Astrocyte (in vitro differentiated cells and primary cell): ENCODE data around the gene BTBD10. TPM values are rescaled to one million over a fixed set of nuclear protein-coding genes. Genes with fewer than 3 reads are reported as not detected.

Source experiments
- DNase-seq: peaks from one replicate; pipeline ENCODE4 v3.0.0-alpha.2; 2010; ENCODE audit warnings: low read depth
- FAIRE-seq: peaks from 2 replicates; lab custom pipeline; 2011; peaks lifted over from hg19 to GRCh38; lab: Jason Lieb, UNC
- H2AFZ ChIP-seq: 2 replicates; pipeline ENCODE4 v1.6.0; 2012; ENCODE audit warnings: low read depth, low read length, inconsistent platforms
- H3K27ac ChIP-seq: 2 replicates; pipeline ENCODE4 v1.5.1; 2011; ENCODE audit warnings: low read depth, low read length, inconsistent platforms
- H3K27me3 ChIP-seq: 2 replicates; pipeline ENCODE4 v1.6.0; 2011; ENCODE audit warnings: low read length, inconsistent platforms; ENCODE audit not compliant: insufficient read depth
- H3K36me3 ChIP-seq: 2 replicates; pipeline ENCODE4 v1.5.1; 2011; ENCODE audit warnings: low read length, inconsistent platforms; ENCODE audit not compliant: insufficient read depth
- H3K4me1 ChIP-seq: 2 replicates; pipeline ENCODE4 v1.5.1; 2011; ENCODE audit warnings: low read length, inconsistent platforms; ENCODE audit not compliant: insufficient read depth
- H3K4me2 ChIP-seq: 2 replicates; pipeline ENCODE4 v1.6.0; 2012; ENCODE audit warnings: low read length, inconsistent platforms
- H3K4me3 ChIP-seq: 2 replicates; pipeline ENCODE4 v1.5.1; 2011; ENCODE audit warnings: low read depth, mild to moderate bottlenecking, low read length, inconsistent platforms; ENCODE audit not compliant: insufficient read depth
- H3K79me2 ChIP-seq: 2 replicates; pipeline ENCODE4 v1.6.0; 2012; ENCODE audit warnings: mild to moderate bottlenecking, low read length, inconsistent platforms; ENCODE audit not compliant: insufficient read depth
- H3K9ac ChIP-seq: 2 replicates; pipeline ENCODE4 v1.6.0; 2012; ENCODE audit warnings: mild to moderate bottlenecking, low read length, inconsistent platforms
- H3K9me3 ChIP-seq: 2 replicates; pipeline ENCODE4 v1.5.1; 2012; ENCODE audit warnings: low read depth, mild to moderate bottlenecking, low read length, inconsistent platforms; ENCODE audit not compliant: insufficient read depth
- H4K20me1 ChIP-seq: 2 replicates; pipeline ENCODE4 v1.6.0; 2012; ENCODE audit warnings: low read length, inconsistent platforms; ENCODE audit not compliant: insufficient read depth
- H3K27ac Mint-ChIP-seq: one replicate; pipeline ENCODE4 v1.8.0; 2021; ENCODE audit warnings: mild to moderate bottlenecking, mixed read lengths; ENCODE audit not compliant: unreplicated experiment
- H3K27me3 Mint-ChIP-seq: one replicate; pipeline ENCODE4 v1.8.0; 2021; ENCODE audit warnings: low read depth, mixed read lengths; ENCODE audit not compliant: unreplicated experiment
- H3K36me3 Mint-ChIP-seq: one replicate; pipeline ENCODE4 v1.8.0; 2021; ENCODE audit warnings: low read depth, mixed read lengths; ENCODE audit not compliant: unreplicated experiment
- H3K4me1 Mint-ChIP-seq: one replicate; pipeline ENCODE4 v1.8.0; 2021; ENCODE audit warnings: low read depth, mixed read lengths; ENCODE audit not compliant: unreplicated experiment
- H3K4me3 Mint-ChIP-seq: one replicate; pipeline ENCODE4 v1.8.0; 2021; ENCODE audit warnings: mild to moderate bottlenecking, moderate library complexity, mixed read lengths; ENCODE audit not compliant: unreplicated experiment
- H3K9me3 Mint-ChIP-seq: one replicate; pipeline ENCODE4 v1.8.0; 2021; ENCODE audit warnings: mild to moderate bottlenecking, mixed read lengths; ENCODE audit not compliant: unreplicated experiment
- EZH2 ChIP-seq: IDR thresholded peaks from 2 replicates; pipeline ENCODE4 v1.6.1; 2012; ENCODE audit warnings: mild to moderate bottlenecking, low read length, inconsistent platforms; ENCODE audit not compliant: insufficient read depth
- total RNA-seq: library from RNA; stranded (reverse); gene quantifications from 2 replicates; pipeline ENCODE4 v1.2.1, GENCODE V29; 2021
- TF ChIP-seq, protein P1 (sequence below): IDR thresholded peaks from 2 replicates; pipeline ENCODE4 v1.5.1; 2011; ENCODE audit warnings: low read depth, mild to moderate bottlenecking, inconsistent platforms, low read length, moderate library complexity; ENCODE audit not compliant: insufficient read depth

BTBD10 gene
- total RNA-seq, 1 donor from 2014 or later: 58.9 TPM

DNA sequence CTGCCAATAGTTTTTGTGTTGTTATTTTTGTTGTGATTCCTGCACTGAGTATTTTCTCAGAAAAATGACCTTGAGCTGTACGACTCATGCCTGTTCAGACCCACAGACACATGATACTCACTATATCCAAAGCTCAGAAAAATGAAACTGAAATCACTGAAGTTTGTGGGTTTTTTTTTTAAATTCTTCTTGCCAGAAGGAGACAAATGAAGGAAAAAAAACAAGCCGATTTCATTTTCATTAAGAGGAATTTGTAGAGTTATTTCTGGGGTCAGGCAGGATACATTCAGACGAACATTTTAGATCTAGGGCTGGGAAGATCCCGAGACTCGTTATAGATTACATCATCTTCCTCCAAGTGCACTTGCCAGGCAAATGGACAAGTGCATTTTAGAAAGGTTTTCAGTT lies 125.0 kb downstream of the BTBD10 start:
- peak overlapping the region; percentile 13 for H3K4me3 Mint-ChIP-seq
- H2AFZ ChIP-seq: no peak overlapping the region

More for the DNA sequence above, 125.0 kb downstream of the BTBD10 start:
- peak overlapping the region; percentile 38 for H3K4me3 ChIP-seq
- peak overlapping the region; percentile 61 for H3K9ac ChIP-seq
- peaks cover 49% of the 10 kb centered on the region for H3K4me1 ChIP-seq
- H3K27ac ChIP-seq: peak overlapping the region; percentile 82
- H3K36me3 ChIP-seq: no peaks in the 10 kb centered on the region
- H3K9me3 ChIP-seq: no peaks in the 10 kb centered on the region
- Mint-ChIP-seq H3K27me3 (no peaks in the 10 kb centered on the region), H3K9me3 (no peaks in the 10 kb centered on the region), H3K27ac (peak overlapping the region; percentile 97), H3K36me3 (peaks cover 8% of the 10 kb centered on the region), H3K4me1 (peaks cover 74% of the 10 kb centered on the region)
- no peaks in the 10 kb centered on the region for H3K79me2 ChIP-seq
- H3K4me2 ChIP-seq: peak overlapping the region; percentile 77
- DNase-seq (peak; percentile 79), FAIRE-seq (no peak)
- TF ChIP-seq, protein P1, sequence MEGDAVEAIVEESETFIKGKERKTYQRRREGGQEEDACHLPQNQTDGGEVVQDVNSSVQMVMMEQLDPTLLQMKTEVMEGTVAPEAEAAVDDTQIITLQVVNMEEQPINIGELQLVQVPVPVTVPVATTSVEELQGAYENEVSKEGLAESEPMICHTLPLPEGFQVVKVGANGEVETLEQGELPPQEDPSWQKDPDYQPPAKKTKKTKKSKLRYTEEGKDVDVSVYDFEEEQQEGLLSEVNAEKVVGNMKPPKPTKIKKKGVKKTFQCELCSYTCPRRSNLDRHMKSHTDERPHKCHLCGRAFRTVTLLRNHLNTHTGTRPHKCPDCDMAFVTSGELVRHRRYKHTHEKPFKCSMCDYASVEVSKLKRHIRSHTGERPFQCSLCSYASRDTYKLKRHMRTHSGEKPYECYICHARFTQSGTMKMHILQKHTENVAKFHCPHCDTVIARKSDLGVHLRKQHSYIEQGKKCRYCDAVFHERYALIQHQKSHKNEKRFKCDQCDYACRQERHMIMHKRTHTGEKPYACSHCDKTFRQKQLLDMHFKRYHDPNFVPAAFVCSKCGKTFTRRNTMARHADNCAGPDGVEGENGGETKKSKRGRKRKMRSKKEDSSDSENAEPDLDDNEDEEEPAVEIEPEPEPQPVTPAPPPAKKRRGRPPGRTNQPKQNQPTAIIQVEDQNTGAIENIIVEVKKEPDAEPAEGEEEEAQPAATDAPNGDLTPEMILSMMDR: no peak
- no peak for TF ChIP-seq EZH2
- no peaks in the 10 kb centered on the region for H4K20me1 ChIP-seq
- H3K27me3 ChIP-seq: no peaks in the 10 kb centered on the region

Other genes with a start within 250 kb of the BTBD10 start
- 21.1 and 26.9 TPM in 2 replicates for gene BMAL1, start 185.4 kb downstream of the BTBD10 start, total RNA-seq
- gene PTH, start 32.8 kb upstream of the BTBD10 start, total RNA-seq: not detected in 2 replicates
- gene FAR1, start 205.4 kb upstream of the BTBD10 start, total RNA-seq: 83.5 and 100 TPM in 2 replicates